ENCODE results near the gene PGLYRP3. TPM values are rescaled to one million over a fixed set of nuclear protein-coding genes. Genes with fewer than 3 reads are reported as not detected.

The PGLYRP3 gene
- total and polyA plus RNA-seq, 9 of the 15 experiments (the other 6 are each of a cell fraction or from before 2014, with no cell fraction given): not detected

DNA sequence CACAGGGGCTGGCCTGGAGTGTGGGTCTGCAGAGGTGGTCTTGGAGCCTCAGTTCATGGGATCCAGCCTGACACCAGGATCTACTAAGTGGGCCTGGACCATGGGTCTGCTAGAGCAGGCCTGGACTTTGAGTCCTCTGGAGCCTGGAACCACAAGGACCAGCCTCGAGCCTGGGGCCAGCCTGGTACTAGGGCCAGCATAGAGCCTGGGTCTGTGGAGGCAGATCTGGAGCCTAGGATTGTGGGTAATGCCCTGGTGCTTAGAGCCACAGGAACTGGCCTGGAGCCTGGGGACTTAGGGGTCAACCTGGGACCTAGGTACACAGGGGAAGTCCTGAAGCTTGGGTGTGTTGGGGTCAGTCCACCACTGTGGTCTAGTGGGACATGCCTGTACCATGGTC lies 40.6 kb downstream of the PGLYRP3 start:
- Histone ChIP-seq H3K9ac (ENCODE audit: insufficient read depth in 1 of 2, low read depth in 2 of 2, low read length in 2 of 2) (no peak overlapping the region), H3K4me3 (no peak overlapping the region), H3K4me2 (ENCODE audit: insufficient read depth, low read length) (no peak overlapping the region), H3K27ac (ENCODE audit: extremely low read depth, low read depth, low read length) (no peak overlapping the region), H3K36me3 (ENCODE audit: control insufficient read depth, insufficient read depth, low read length) (no peaks in the 10 kb centered on the region), H3K9me1 (ENCODE audit: control insufficient read depth, insufficient read depth, low read length) (no peaks in the 10 kb centered on the region), H2AFZ (ENCODE audit: low read depth, low read length) (no peak overlapping the region), H3K4me1 (replicated peaks in 1 of 2; ENCODE audit: control insufficient read depth in 2 of 2, insufficient read depth in 2 of 2, low read length in 2 of 2) (no peaks in the 10 kb centered on the region), H3K79me2 (ENCODE audit: control insufficient read depth, insufficient read depth, low read length) (no peaks in the 10 kb centered on the region), H3K9me3 (replicated peaks; ENCODE audit: control insufficient read depth, insufficient read depth, low read depth, low read length) (no peaks in the 10 kb centered on the region), H3K27me3 (ENCODE audit: control insufficient read depth in 2 of 2, insufficient read depth in 2 of 2, low read length in 2 of 2) (peaks cover 0 to 3% of the 10 kb centered on the region in 2 experiments; a peak in 2 of 5 replicates), H4K20me1 (replicated peaks; ENCODE audit: control insufficient read depth, insufficient read depth, low read length) (no peaks in the 10 kb centered on the region)
- intact Hi-C loops (cut with micrococcal nuclease) (no loop called here), in situ Hi-C loops (cut with MboI) (no loop called here)
- 0% methylated on average over 1 of the region's 1 CpG for WGBS (ENCODE audit: insufficient coverage, low coverage, missing lambda C conversion rate)
- ChIA-PET POLR2A (interaction anchor here (0.5 to 0.6 kb wide), 2 partner anchors 11 to 38 kb away, joined by 3 read pairs; no protein-coding TSS in a partner anchor), CTCF (ENCODE audit: low intra/inter-chr PET ratio) (no interaction called here)
- BruUV-seq (replicated peaks): no TSS peak
- no peak for DNase-seq (ENCODE audit: extremely low read depth in 1 of 4, low spot score in 3 of 4)
- TF ChIP-seq SRF (CRISPR knock-in tag; IDR thresholded peaks at IDR 0.05) (no peak), NFATC3 (IDR thresholded peaks at IDR 0.05) (no peak), PHB2 (IDR thresholded peaks at IDR 0.05; ENCODE audit: low read depth) (no peak), NELFE (IDR thresholded peaks at IDR 0.05; ENCODE audit: insufficient read depth, insufficient read length) (no peak), ZNF551 (CRISPR knock-in tag; IDR thresholded peaks at IDR 0.05) (no peak), KLF6 (CRISPR knock-in tag; IDR thresholded peaks at IDR 0.05; ENCODE audit: borderline replicate concordance) (no peak), POLR2H (tag; IDR thresholded peaks at IDR 0.05; ENCODE audit: low read depth) (no peak), ZNF232 (CRISPR knock-in tag; IDR thresholded peaks at IDR 0.05) (no peak), ZBTB17 (CRISPR knock-in tag; IDR thresholded peaks at IDR 0.05) (no peak), SRSF7 (optimal IDR thresholded peaks at IDR 0.05; ENCODE audit: low read depth, low read length) (no peak), ZNF699 (CRISPR knock-in tag; IDR thresholded peaks at IDR 0.05; ENCODE audit: insufficient replicate concordance) (no peak)
- TF ChIP-seq, protein P1, sequence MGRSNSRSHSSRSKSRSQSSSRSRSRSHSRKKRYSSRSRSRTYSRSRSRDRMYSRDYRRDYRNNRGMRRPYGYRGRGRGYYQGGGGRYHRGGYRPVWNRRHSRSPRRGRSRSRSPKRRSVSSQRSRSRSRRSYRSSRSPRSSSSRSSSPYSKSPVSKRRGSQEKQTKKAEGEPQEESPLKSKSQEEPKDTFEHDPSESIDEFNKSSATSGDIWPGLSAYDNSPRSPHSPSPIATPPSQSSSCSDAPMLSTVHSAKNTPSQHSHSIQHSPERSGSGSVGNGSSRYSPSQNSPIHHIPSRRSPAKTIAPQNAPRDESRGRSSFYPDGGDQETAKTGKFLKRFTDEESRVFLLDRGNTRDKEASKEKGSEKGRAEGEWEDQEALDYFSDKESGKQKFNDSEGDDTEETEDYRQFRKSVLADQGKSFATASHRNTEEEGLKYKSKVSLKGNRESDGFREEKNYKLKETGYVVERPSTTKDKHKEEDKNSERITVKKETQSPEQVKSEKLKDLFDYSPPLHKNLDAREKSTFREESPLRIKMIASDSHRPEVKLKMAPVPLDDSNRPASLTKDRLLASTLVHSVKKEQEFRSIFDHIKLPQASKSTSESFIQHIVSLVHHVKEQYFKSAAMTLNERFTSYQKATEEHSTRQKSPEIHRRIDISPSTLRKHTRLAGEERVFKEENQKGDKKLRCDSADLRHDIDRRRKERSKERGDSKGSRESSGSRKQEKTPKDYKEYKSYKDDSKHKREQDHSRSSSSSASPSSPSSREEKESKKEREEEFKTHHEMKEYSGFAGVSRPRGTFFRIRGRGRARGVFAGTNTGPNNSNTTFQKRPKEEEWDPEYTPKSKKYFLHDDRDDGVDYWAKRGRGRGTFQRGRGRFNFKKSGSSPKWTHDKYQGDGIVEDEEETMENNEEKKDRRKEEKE (IDR thresholded peaks at IDR 0.05; ENCODE audit: borderline replicate concordance in 1 of 2, control insufficient read depth in 1 of 2, low read depth in 2 of 2, low read length in 1 of 2): no peak
- TF ChIP-seq, protein P2, sequence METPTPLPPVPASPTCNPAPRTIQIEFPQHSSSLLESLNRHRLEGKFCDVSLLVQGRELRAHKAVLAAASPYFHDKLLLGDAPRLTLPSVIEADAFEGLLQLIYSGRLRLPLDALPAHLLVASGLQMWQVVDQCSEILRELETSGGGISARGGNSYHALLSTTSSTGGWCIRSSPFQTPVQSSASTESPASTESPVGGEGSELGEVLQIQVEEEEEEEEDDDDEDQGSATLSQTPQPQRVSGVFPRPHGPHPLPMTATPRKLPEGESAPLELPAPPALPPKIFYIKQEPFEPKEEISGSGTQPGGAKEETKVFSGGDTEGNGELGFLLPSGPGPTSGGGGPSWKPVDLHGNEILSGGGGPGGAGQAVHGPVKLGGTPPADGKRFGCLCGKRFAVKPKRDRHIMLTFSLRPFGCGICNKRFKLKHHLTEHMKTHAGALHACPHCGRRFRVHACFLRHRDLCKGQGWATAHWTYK (CRISPR knock-in tag; IDR thresholded peaks at IDR 0.05): no peak
- TF ChIP-seq, protein P3, sequence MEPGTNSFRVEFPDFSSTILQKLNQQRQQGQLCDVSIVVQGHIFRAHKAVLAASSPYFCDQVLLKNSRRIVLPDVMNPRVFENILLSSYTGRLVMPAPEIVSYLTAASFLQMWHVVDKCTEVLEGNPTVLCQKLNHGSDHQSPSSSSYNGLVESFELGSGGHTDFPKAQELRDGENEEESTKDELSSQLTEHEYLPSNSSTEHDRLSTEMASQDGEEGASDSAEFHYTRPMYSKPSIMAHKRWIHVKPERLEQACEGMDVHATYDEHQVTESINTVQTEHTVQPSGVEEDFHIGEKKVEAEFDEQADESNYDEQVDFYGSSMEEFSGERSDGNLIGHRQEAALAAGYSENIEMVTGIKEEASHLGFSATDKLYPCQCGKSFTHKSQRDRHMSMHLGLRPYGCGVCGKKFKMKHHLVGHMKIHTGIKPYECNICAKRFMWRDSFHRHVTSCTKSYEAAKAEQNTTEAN (CRISPR knock-in tag; IDR thresholded peaks at IDR 0.05): no peak
- no peak for ATAC-seq
- no peak for FAIRE-seq

All from K562 (cell line).